ENCODE measurements around the gene ELANE.
"Not testable (repeated sequence)": the region's sequence is repeated elsewhere in the genome, so short reads cannot be mapped to it uniquely, and the experiment has no call there.

Gene ELANE

GRCh38 chr19:863315-863620, 11.2 kb downstream of the ELANE start:
- no peak for DNase-seq

GRCh38 chr19:866769-867300, 14.7 kb downstream of the ELANE start:
- no peak for DNase-seq

GRCh38 chr19:867301-867793, 15.2 kb downstream of the ELANE start:
- no peak for DNase-seq

- no peak for DNase-seq
Measured at GRCh38 chr19:867855-868457, 15.9 kb downstream of the ELANE start.

- DNase-seq: no peak
Measured at GRCh38 chr19:868458-869244, 16.5 kb downstream of the ELANE start.

GRCh38 chr19:869245-870177, 17.4 kb downstream of the ELANE start:
- no peak for DNase-seq

GRCh38 chr19:870314-870713, 18.2 kb downstream of the ELANE start:
- no peak for DNase-seq

- DNase-seq: no peak
Measured at GRCh38 chr19:870963-871401, 18.9 kb downstream of the ELANE start.

- no peak for DNase-seq
Measured at GRCh38 chr19:871446-872265, 19.6 kb downstream of the ELANE start.

- DNase-seq: peak; percentile 76
Measured at GRCh38 chr19:872266-872951, 20.3 kb downstream of the ELANE start.

GRCh38 chr19:873084-873483, 21.0 kb downstream of the ELANE start:
- peak; percentile 71 for DNase-seq

GRCh38 chr19:873561-874041, 21.5 kb downstream of the ELANE start:
- no peak for DNase-seq

GRCh38 chr19:875265-875879, 23.3 kb downstream of the ELANE start:
- no peak for DNase-seq

- DNase-seq: no peak
Measured at GRCh38 chr19:876089-876488, 24.0 kb downstream of the ELANE start.

- no peak for DNase-seq
Measured at GRCh38 chr19:876780-877314, 24.7 kb downstream of the ELANE start.

GRCh38 chr19:877992-878660, 26.0 kb downstream of the ELANE start:
- not testable (repeated sequence) for DNase-seq

- not testable (repeated sequence) for DNase-seq
Measured at GRCh38 chr19:878751-879561, 26.9 kb downstream of the ELANE start.

- no peak for DNase-seq
Measured at GRCh38 chr19:879711-880438, 27.8 kb downstream of the ELANE start.
